Astrocyte of the spinal cord (primary cell): ENCODE results near the gene DNTTIP2.
A peak's percentile ranks its signal among the peaks of the same experiment; 100 is the strongest.
"Not testable (repeated sequence)": the region's sequence is repeated elsewhere in the genome, so short reads cannot be mapped to it uniquely, and the experiment has no call there.

Experiments
- DNase-seq: peaks from one replicate; pipeline ENCODE4 v3.0.0; 2011; ENCODE audit warnings: low read depth, low spot score
- H3K4me3 ChIP-seq: 2 replicates; pipeline ENCODE4 v1.5.1; 2011; ENCODE audit warnings: low read depth, mild to moderate bottlenecking, low read length, moderate library complexity
- in situ Hi-C: cut with HindIII; loops from 2 replicates; pipeline ENCODE4 v1.10.0; 2017; ENCODE audit warnings: low sequenced_read_pairs
- TF ChIP-seq, protein P1 (sequence below): IDR thresholded peaks from 2 replicates; pipeline ENCODE4 v1.5.1; 2012; ENCODE audit warnings: low read depth, mild to moderate bottlenecking, low read length, inconsistent platforms

The DNTTIP2 gene

DNA sequence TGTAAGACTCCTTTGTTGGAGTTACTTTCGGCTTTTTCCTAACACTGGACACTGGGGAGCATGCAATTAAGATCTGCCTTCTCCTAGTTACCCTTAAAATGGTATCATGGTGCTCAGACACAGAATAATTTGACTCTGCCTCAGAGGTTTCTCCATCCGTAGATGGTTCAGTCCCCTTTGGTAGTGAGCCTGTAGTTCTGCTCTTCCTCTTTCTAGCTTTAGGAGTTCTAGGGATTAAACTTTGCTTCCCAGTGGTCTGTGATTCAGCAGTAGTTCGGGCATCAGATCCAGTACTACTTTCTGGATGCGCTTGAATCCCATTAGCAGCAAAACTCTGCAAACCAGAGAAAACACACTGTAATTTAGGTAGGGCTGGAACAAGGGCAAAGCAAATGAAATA, 1.5 kb downstream of the DNTTIP2 start:
- no peak overlapping the region for H3K4me3 ChIP-seq
- TF ChIP-seq, protein P1, sequence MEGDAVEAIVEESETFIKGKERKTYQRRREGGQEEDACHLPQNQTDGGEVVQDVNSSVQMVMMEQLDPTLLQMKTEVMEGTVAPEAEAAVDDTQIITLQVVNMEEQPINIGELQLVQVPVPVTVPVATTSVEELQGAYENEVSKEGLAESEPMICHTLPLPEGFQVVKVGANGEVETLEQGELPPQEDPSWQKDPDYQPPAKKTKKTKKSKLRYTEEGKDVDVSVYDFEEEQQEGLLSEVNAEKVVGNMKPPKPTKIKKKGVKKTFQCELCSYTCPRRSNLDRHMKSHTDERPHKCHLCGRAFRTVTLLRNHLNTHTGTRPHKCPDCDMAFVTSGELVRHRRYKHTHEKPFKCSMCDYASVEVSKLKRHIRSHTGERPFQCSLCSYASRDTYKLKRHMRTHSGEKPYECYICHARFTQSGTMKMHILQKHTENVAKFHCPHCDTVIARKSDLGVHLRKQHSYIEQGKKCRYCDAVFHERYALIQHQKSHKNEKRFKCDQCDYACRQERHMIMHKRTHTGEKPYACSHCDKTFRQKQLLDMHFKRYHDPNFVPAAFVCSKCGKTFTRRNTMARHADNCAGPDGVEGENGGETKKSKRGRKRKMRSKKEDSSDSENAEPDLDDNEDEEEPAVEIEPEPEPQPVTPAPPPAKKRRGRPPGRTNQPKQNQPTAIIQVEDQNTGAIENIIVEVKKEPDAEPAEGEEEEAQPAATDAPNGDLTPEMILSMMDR, result no peak
- in situ Hi-C loops, result no loop called here

DNA sequence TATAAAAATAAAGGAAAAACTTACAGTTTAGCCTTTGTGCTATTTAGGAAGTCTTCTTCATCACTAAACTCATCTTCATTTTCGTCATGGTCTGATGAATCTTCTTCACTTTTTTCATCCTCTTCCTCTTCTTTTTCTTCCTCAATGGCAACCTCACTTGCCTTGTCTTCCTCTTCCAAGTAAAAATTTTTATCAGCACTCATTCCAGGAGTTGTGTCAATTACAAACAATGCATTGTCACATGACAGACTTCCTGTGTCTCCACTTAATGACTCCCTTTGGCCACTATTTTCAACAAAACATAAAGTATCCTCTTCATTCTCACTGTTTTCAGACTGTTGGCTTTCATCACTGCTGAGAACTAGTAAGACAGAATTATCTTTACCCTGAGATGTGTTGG, 2.8 kb downstream of the DNTTIP2 start:
- in situ Hi-C loops, result no loop called here

More for the DNA sequence above, 1.5 kb downstream of the DNTTIP2 start:
- no peak for DNase-seq

DNA sequence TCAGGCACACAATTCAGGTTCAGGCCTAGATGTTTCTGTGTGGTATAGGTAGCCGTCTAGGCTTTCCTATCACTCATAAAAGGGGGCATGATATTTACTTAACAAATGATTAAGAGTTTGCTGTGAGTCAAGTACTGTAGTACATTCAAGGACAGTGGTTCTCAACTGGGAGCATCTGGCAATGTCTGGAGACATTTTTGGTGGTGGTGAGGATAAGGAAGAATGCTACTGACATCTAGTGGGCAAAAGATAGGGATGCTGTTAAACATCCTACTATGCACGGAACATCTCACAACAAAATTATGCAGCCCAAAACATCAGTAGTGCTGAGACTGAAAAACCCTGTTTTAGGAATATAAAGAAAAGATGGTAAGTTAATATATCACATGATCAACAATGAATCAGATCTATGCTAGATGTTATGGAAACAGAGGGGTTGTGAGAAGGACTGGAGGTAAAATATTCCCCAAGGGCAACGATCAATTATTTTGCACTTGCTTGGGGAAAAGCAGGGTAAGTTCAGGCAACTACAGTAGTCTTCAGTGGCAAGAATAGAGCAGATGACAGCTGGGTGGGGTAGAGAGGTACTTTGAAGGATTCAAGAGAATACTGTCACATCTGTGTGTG, 4.9 kb downstream of the DNTTIP2 start:
- peak; percentile 45 for DNase-seq
- TF ChIP-seq, protein P1, result peak; percentile 53
- in situ Hi-C loops, result no loop called here
- no peak overlapping the region for H3K4me3 ChIP-seq

More for the DNA sequence above, 2.8 kb downstream of the DNTTIP2 start:
- TF ChIP-seq, protein P1, result no peak
- no peak for DNase-seq
- H3K4me3 ChIP-seq, result no peak overlapping the region

DNA sequence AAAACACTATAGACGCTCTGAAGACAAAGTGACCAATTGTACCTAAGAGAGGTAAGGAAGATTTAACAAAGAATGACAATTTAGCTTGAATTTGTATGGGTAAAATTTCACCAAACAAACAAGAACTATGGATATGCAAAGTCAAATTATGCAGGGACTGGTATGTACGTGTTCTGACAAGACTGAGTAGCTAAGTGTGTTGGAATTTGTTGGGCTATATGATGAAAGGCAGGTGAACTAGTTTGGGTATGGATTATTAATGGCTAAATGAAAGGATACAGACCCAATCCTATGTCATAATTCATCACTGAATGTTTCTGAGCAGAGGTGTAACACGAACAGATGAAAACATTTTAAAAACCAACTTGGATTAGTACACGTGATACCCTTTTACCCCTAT, 7.6 kb downstream of the DNTTIP2 start:
- in situ Hi-C loops, result no loop called here
- H3K4me3 ChIP-seq, result no peak overlapping the region
- TF ChIP-seq, protein P1, result no peak
- no peak for DNase-seq

DNA sequence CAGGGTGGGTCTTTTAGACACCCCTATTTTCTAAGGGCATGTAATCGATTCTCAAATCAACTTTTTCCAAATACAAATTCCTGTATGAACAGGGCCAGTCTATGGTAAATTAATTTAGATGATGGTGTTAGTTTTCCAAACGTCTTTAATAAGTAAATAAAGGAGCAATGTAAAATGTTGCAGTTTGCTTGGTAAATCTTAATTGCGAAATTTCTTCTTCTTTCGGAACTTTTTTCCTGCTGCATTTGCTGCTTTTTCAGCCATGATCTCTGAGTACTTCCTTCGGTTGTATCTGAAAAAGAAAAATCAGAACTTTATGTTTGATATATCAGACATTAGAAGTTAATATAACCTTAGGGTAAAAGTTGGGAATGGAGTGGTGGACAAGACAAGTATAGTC, 9.4 kb downstream of the DNTTIP2 start:
- DNase-seq, result no peak
- in situ Hi-C loops, result no loop called here
- TF ChIP-seq, protein P1, result no peak
- no peak overlapping the region for H3K4me3 ChIP-seq

DNA sequence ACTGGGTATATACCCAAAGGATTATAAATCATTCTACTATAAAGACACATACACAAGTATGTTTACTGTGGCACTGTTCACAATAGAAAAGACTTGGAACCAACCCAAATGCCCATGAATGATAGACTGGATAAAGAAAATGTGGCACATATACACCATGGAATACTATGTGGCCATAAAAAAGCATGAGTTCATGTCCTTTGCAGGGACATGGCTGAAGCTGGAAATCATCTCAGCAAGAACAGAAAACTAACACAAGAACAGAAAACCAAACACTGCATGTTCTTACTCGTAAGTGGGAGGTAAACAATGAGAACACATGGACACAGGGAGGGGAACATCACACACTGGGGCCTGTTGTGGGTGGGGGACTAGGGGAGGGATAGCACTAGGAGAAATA, 10.5 kb downstream of the DNTTIP2 start:
- DNase-seq, in situ Hi-C loops, H3K4me3 ChIP-seq: not testable (repeated sequence)

DNA sequence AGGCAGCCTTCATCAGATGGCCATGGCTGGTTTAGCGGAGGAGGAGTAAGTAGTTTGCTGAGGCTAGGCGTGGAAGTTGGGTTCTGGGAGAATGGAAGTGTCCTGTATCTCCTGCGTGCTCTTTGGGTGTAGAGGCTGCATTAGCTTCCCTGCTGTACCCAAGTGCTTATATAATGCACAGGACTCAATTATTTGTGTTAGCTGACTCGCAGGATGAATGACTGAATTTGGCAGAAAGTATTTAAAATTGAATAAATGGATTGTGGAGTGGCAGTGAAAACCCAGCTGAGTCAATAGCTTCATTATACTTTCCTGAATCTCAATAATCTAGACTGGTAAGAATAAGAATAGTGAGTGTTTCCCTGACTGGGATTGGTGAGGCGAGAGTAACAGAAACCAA, 13.8 kb downstream of the DNTTIP2 start:
- DNase-seq, result no peak
- TF ChIP-seq, protein P1, result no peak
- in situ Hi-C loops, result no loop called here

More for the DNA sequence above, 13.8 kb downstream of the DNTTIP2 start:
- no peak overlapping the region for H3K4me3 ChIP-seq
